Ascending aorta (tissue), 2 donors: Measurements from ENCODE around the gene CRB2. TPM values are rescaled to one million over a fixed set of nuclear protein-coding genes. Genes with fewer than 3 reads are reported as not detected.

Experiments used
- DNase-seq, 2 donors: peaks; one replicate each; pipeline ENCODE4 v3.0.0-alpha.2; 2019; ENCODE audit warnings: low spot score in 2 of 2
- H3K27ac ChIP-seq, 2 donors: fragments of 200-600 bp; sonication (generic); one replicate each; pipeline ENCODE4 v1.5.1; 2016 to 2017; ENCODE audit warnings: mild to moderate bottlenecking in 1 of 2
- H3K27me3 ChIP-seq: fragments of 200-600 bp; sonication (generic); one replicate; pipeline ENCODE4 v1.5.1; 2017
- H3K36me3 ChIP-seq, 2 donors: fragments of 200-600 bp; sonication (generic); one replicate each; pipeline ENCODE4 v1.5.1; 2016
- H3K4me1 ChIP-seq, 2 donors: fragments of 200-600 bp; sonication (generic); one replicate each; pipeline ENCODE4 v1.5.1; 2016 to 2017; ENCODE audit warnings: mild to moderate bottlenecking in 1 of 2
- H3K4me3 ChIP-seq, 2 donors: fragments of 200-600 bp; sonication (generic); one replicate each; pipeline ENCODE4 v1.5.1; 2016 to 2017; ENCODE audit warnings: mild to moderate bottlenecking in 1 of 2
- H3K9me3 ChIP-seq, 2 donors: fragments of 200-600 bp; sonication (generic); one replicate each; pipeline ENCODE4 v1.5.1; 2016
- CTCF ChIP-seq, 3 experiments: fragments of 200-600 bp in 2 of 3; fragments of 450-650 bp in 1 of 3; sonication (generic) in 2 of 3; IDR thresholded peaks; one replicate each; pipeline ENCODE4 v1.5.1; 2016 to 2019; ENCODE audit warnings: antibody characterized with exemption in 3 of 3, mild to moderate bottlenecking in 1 of 3, moderate library complexity in 1 of 3
- intact Hi-C: fragments of 100-400 bp; cut with DNase I; formaldehyde crosslinking; loops from one replicate; pipeline ENCODE4 v1.15.1; 2023
- total RNA-seq: library from RNA; depleted of rRNA; stranded (reverse); fragments of >200 nt; gene quantifications from one replicate; pipeline ENCODE4 v1.1.0, GENCODE V29; 2016

The CRB2 gene
- total RNA-seq, 1 donor from 2014 or later: not detected

GRCh38 chr9:123361086-123361730 lies 5.2 kb downstream of the CRB2 start:
- Histone ChIP-seq H3K27ac (no peak overlapping the region), H3K4me1 (no peaks in the 10 kb centered on the region), H3K27me3 (no peaks in the 10 kb centered on the region), H3K4me3 (no peak overlapping the region), H3K36me3 (no peaks in the 10 kb centered on the region), H3K9me3 (no peaks in the 10 kb centered on the region)
- no peak for DNase-seq
- intact Hi-C loops: no loop called here
- no peak for TF ChIP-seq CTCF (IDR thresholded peaks at IDR 0.05)

- Histone ChIP-seq H3K36me3 (no peaks in the 10 kb centered on the region), H3K4me1 (no peaks in the 10 kb centered on the region), H3K4me3 (no peak overlapping the region), H3K27me3 (no peaks in the 10 kb centered on the region), H3K9me3 (no peaks in the 10 kb centered on the region), H3K27ac (no peak overlapping the region)
- no peak for TF ChIP-seq CTCF (IDR thresholded peaks at IDR 0.05)
- DNase-seq: no peak
- intact Hi-C loops: no loop called here
Observed at GRCh38 chr9:123361731-123362510, 5.9 kb downstream of the CRB2 start.

DNA sequence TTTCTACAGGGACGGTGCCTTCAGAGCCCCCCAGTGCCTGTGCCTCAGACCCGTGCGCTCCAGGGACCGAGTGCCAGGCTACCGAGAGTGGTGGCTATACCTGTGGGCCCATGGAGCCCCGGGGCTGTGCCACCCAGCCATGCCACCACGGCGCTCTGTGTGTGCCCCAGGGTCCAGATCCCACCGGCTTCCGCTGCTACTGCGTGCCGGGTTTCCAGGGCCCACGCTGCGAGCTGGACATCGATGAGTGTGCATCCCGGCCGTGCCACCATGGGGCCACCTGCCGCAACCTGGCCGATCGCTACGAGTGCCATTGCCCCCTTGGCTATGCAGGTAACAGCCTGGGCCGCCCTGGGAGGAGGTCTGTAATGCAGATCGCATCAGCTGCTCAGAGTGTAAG lies 6.9 kb downstream of the CRB2 start:
- Histone ChIP-seq H3K27me3 (no peaks in the 10 kb centered on the region), H3K9me3 (no peaks in the 10 kb centered on the region), H3K4me3 (no peak overlapping the region), H3K4me1 (no peaks in the 10 kb centered on the region), H3K36me3 (no peaks in the 10 kb centered on the region), H3K27ac (no peak overlapping the region)
- intact Hi-C loops: no loop called here
- DNase-seq: no peak
- no peak for TF ChIP-seq CTCF (IDR thresholded peaks at IDR 0.05)

DNA sequence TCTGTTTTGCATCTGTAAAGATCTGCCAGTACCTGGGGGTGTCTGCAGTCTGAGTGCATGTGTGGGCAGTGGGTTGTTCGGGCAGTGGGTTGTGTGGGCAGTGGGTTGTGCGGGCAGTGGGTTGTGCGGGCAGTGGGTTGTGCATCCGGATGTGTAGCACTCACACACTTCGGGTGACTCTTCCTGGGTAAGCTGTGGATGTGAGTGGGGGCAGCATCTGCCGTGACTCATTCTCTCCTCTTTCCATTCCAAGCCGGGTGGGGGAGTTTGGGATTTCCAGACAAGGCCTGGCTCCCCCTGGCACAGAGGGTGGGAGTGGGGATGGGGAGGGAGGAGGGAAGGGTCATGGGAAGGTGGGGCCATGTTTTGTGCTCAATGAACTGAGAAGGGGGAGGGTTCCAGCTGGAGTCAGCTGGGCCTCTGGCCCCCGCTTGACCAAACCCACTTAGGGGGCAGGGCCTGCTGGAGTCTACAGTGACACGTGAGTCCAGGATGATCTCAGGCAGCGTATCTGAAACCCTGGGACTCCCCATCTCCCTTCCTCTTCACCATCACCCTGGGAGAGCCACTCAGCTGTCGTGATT lies 8.3 kb downstream of the CRB2 start:
- Histone ChIP-seq H3K4me3 (no peak overlapping the region), H3K9me3 (no peaks in the 10 kb centered on the region), H3K27ac (no peak overlapping the region), H3K27me3 (no peaks in the 10 kb centered on the region), H3K4me1 (no peaks in the 10 kb centered on the region), H3K36me3 (no peaks in the 10 kb centered on the region)
- TF ChIP-seq CTCF (IDR thresholded peaks at IDR 0.05): no peak
- no peak for DNase-seq
- intact Hi-C loops: no loop called here

- TF ChIP-seq CTCF (IDR thresholded peaks at IDR 0.05): no peak
- Histone ChIP-seq H3K27ac (no peak overlapping the region), H3K27me3 (no peaks in the 10 kb centered on the region), H3K36me3 (no peaks in the 10 kb centered on the region), H3K4me3 (no peak overlapping the region), H3K4me1 (no peaks in the 10 kb centered on the region), H3K9me3 (no peaks in the 10 kb centered on the region)
- DNase-seq: no peak
- intact Hi-C loops: no loop called here
Observed at GRCh38 chr9:123365287-123365880, 9.4 kb downstream of the CRB2 start.
